Activated CD4-positive, CD25-positive, alpha-beta regulatory T cell treated with anti-CD3 and anti-CD28 coated beads, Interleukin-2, amount 50 U/mL, for 24 hours (primary cell): ENCODE measurements around the gene ZPR1.
"Not testable (repeated sequence)": the region's sequence is repeated elsewhere in the genome, so short reads cannot be mapped to it uniquely, and the experiment has no call there.

Source experiments
- ATAC-seq, 2 donors: fragments of 150-1000 bp; cut with Tn5 transposase; one replicate each; pipeline ENCODE4 v1.10.0; 2021; ENCODE audit warnings: mild to moderate bottlenecking in 1 of 2, moderate library complexity in 1 of 2

ZPR1 gene, protein sequence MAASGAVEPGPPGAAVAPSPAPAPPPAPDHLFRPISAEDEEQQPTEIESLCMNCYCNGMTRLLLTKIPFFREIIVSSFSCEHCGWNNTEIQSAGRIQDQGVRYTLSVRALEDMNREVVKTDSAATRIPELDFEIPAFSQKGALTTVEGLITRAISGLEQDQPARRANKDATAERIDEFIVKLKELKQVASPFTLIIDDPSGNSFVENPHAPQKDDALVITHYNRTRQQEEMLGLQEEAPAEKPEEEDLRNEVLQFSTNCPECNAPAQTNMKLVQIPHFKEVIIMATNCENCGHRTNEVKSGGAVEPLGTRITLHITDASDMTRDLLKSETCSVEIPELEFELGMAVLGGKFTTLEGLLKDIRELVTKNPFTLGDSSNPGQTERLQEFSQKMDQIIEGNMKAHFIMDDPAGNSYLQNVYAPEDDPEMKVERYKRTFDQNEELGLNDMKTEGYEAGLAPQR

GRCh38 chr11:116787786-116788486, at the start of gene ZPR1:
Gene ZPR1 (minus strand): TSS chr11:116788023. CDS start chr11:116787990, 33 bp downstream.
- peak; percentile 86 to 87 for ATAC-seq

DNA sequence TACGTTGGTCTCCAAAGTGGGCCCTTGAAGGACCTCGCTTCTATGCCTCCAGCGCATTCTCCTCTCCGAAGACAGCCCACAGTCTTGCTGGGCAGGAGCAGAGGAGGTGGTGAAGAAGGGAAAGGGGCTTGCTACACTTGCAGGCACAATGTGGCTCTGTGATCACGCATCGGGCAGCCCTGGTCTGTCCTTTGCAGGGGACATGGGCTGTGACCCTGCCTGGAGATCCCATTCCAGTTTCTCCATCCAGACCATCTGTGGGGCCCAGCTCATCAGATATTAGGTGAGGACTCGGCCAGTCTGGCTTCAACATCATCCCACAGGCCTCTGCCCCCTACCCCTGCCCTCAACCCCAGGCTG, 48.8 kb upstream of the ZPR1 start:
- no peak for ATAC-seq

GRCh38 chr11:116835791-116836631, 48.2 kb upstream of the ZPR1 start:
- ATAC-seq, result peak; percentile 89 to 90

- ATAC-seq, result no peak
Observed at GRCh38 chr11:116835042-116835772, 47.4 kb upstream of the ZPR1 start.

DNA sequence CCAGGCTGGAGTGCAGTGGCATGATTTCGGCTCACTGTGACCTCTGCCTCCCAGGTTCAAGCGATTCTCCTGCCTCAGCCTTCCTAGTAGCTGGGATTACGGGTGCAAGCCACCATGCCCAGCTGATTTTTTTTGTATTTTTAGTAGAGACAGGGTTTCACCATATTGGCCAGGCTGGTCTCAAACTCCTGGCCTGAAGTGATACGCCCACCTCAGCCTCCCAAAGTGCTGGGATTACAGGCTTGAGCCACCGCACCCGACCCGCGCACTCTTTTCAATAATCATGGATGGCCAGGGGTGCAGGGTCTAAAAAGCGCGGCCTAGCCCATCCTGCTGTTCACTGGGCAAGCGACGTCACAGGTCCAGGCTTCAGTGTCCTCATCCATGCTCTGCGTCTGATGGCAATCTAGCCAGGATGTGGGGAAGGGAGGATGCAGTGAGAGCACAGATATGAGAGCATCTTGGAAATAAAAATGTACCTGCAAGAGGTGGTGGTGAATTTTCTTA, 46.8 kb upstream of the ZPR1 start:
- not testable (repeated sequence) for ATAC-seq

- ATAC-seq, result no peak
Observed at GRCh38 chr11:116833816-116834534, 46.2 kb upstream of the ZPR1 start.

DNA sequence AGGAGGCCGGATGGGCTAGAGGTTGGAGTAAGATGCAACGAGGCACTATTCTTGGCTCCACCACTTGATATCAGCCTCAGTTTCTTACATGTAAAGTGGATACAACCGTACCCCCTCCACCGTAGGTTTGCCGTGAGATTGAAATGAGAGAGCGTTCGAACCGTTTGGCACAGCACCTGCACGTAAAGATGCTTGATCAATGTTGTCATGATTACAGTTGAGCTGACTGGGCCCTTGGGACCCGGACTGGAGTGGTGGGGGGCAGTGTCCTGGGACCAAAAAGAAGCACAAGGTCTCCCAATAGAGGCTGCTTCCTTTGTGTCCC, 45.6 kb upstream of the ZPR1 start:
- ATAC-seq, result no peak

- ATAC-seq, result no peak
Observed at GRCh38 chr11:116832350-116833290, 44.8 kb upstream of the ZPR1 start.

DNA sequence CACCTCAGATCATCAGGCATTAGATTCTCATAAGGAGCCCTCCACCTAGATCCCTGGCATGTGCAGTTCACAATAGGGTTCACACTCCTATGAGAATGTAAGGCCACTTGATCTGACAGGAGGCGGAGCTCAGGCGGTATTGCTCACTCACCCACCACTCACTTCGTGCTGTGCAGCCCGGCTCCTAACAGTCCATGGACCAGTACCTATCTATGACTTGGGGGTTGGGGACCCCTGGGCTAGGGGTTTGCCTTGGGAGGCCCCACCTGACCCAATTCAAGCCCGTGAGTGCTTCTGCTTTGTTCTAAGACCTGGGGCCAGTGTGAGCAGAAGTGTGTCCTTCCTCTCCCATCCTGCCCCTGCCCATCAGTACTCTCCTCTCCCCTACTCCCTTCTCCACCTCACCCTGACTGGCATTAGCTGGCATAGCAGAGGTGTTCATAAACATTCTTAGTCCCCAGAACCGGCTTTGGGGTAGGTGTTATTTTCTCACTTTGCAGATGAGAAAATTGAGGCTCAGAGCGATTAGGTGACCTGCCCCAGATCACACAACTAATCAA, 44.0 kb upstream of the ZPR1 start:
- ATAC-seq, result no peak

DNA sequence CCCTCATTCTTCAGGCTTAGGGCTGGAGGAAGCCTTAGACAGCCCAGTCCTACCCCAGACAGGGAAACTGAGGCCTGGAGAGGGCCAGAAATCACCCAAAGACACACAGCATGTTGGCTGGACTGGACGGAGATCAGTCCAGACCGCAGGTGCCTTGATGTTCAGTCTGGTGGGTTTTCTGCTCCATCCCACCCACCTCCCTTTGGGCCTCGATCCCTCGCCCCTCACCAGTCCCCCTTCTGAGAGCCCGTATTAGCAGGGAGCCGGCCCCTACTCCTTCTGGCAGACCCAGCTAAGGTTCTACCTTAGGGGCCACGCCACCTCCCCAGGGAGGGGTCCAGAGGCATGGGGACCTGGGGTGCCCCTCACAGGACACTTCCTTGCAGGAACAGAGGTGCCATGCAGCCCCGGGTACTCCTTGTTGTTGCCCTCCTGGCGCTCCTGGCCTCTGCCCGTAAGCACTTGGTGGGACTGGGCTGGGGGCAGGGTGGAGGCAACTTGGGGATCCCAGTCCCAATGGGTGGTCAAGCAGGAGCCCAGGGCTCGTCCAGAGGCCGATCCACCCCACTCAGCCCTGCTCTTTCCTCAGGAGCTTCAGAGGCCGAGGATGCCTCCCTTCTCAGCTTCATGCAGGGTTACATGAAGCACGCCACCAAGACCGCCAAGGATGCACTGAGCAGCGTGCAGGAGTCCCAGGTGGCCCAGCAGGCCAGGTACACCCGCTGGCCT, 42.5 kb upstream of the ZPR1 start:
- ATAC-seq, result no peak

GRCh38 chr11:116829525-116830183, 41.8 kb upstream of the ZPR1 start, which contains the start of gene APOC3:
Gene APOC3 (plus strand): TSS chr11:116829907. CDS start chr11:116830583, 676 bp downstream.
- no peak for ATAC-seq

GRCh38 chr11:116828632-116829524, 41.1 kb upstream of the ZPR1 start:
- no peak for ATAC-seq

DNA sequence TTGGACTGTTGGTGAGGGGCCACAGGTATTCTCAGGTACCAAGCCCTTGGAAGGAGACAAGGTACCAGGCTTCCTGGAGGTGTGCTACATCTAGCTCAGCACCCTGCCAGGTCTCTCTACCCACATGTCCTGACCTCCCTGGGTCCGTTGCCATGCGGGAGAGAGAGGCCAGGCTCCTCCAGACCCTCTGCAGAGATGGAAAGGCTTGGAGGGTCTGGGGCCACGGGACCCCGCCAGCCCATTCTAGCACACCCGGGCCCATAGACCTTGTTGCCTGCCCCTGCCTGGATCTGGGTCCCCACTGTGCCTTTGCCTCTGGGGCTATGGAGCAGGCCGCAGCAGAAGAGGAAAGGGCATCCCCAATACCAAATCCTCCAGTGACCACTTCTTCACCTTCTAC, 39.6 kb upstream of the ZPR1 start:
- no peak for ATAC-seq

GRCh38 chr11:116826751-116827431, 39.1 kb upstream of the ZPR1 start:
- ATAC-seq, result no peak

- no peak for ATAC-seq
Observed at GRCh38 chr11:116825854-116826750, 38.3 kb upstream of the ZPR1 start.

GRCh38 chr11:116825434-116825833, 37.6 kb upstream of the ZPR1 start:
- no peak for ATAC-seq
